ACC112 (cell line): ENCODE measurements around the gene UBE3B.

Experiments
- H2AFZ ChIP-seq: fragments of 200-600 bp; sonication (generic); one replicate; pipeline ENCODE4 v1.6.0; 2017; ENCODE audit warnings: antibody characterized with exemption, low read length; ENCODE audit not compliant: unreplicated experiment
- H3K27ac ChIP-seq: fragments of 200-600 bp; sonication (generic); 2 replicates; pipeline ENCODE4 v1.5.1; 2014; ENCODE audit warnings: low read depth, mild to moderate bottlenecking, antibody characterized with exemption, low read length, moderate library complexity
- H3K27me3 ChIP-seq: fragments of 200-600 bp; sonication (generic); 2 replicates; pipeline ENCODE4 v1.6.1; 2014; ENCODE audit warnings: mild to moderate bottlenecking, antibody characterized with exemption, low read length, moderate library complexity, mixed read lengths; ENCODE audit not compliant: insufficient read depth
- H3K36me3 ChIP-seq: fragments of 200-600 bp; sonication (generic); 2 replicates; pipeline ENCODE4 v1.6.1; 2016; ENCODE audit warnings: mild to moderate bottlenecking, antibody characterized with exemption, low read length, moderate library complexity, mixed read lengths; ENCODE audit not compliant: insufficient read depth
- H3K4me1 ChIP-seq: fragments of 200-600 bp; sonication (generic); one replicate; pipeline ENCODE4 v1.6.1; 2016; ENCODE audit warnings: low read length, mixed read lengths; ENCODE audit not compliant: insufficient read depth, unreplicated experiment, control insufficient read depth
- H3K4me3 ChIP-seq: fragments of 200-600 bp; sonication (generic); 2 replicates; pipeline ENCODE4 v1.5.1; 2014; ENCODE audit warnings: mild to moderate bottlenecking, low read depth, low read length
- H3K79me2 ChIP-seq: fragments of 200-600 bp; sonication (generic); one replicate; pipeline ENCODE4 v1.6.0; 2016; ENCODE audit warnings: low read length; ENCODE audit not compliant: control insufficient read depth, unreplicated experiment, insufficient read depth

UBE3B gene

DNA sequence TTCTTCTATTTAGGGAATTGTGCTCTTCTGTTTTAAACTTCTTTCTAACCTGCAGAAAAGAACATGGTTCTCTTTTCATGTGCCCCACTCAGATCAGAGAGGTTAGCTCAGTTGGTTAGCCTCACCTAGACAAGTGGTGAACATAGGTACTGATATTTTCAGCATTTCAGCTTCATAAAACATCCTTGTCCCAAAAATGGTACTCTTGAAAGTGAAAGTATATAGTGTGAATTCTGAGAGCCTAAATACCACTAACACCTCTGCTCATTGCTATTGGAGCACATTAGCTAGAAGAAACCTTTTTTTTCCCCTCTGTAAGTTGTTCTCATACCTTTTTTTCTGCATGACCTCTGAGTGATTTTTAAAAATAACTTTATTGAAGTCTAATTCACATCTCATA, 17.6 kb downstream of the UBE3B start:
- no peaks in the 10 kb centered on the region for H3K79me2 ChIP-seq
- H3K36me3 ChIP-seq = peaks cover 22% of the 10 kb centered on the region
- no peak overlapping the region for H3K4me3 ChIP-seq
- H3K27ac ChIP-seq = no peak overlapping the region
- no peak overlapping the region for H2AFZ ChIP-seq
- no peaks in the 10 kb centered on the region for H3K27me3 ChIP-seq
- H3K4me1 ChIP-seq = no peaks in the 10 kb centered on the region

DNA sequence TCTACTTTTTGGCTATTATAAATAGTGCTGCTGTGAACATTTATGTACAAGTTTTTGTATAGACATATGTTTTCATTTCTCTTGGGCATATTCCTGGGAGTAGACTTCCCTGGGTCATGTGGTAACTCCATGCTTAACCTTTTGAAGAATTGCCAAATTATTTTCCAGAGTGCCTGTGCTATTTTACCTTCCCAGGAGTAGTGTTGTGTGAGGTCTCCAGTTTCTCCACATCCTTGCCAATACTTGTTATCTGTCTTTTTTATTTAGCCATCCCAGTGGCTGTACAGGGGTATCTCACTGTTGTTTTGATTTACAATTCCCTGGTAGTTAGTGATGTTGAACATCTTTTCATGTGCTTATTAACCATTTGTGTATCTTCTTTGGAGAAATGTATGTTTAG, 18.9 kb downstream of the UBE3B start:
- no peaks in the 10 kb centered on the region for H3K4me1 ChIP-seq
- H3K36me3 ChIP-seq = peaks cover 18% of the 10 kb centered on the region
- no peak overlapping the region for H3K4me3 ChIP-seq
- no peaks in the 10 kb centered on the region for H3K79me2 ChIP-seq
- no peaks in the 10 kb centered on the region for H3K27me3 ChIP-seq
- no peak overlapping the region for H2AFZ ChIP-seq
- H3K27ac ChIP-seq = no peak overlapping the region

DNA sequence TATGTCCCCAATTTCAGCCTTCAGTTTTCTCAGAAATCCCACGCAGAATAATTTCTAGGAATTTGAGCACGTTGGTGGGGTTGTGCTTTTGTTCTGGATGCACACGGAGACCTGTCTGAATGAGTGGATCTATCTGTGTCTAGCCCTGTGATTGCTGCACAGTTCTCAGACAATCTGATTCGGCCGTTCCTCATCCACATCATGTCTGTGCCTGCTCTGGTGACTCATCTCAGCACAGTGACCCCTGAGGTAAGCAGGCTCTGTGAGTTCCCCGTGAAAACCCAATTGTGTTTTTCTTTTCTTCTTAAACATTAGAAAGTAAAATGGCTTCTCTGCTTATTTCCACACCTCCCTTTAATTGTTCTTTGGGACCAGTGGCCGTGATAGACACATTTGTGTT, 20.2 kb downstream of the UBE3B start:
- Histone ChIP-seq H3K27ac (no peak overlapping the region), H3K79me2 (no peaks in the 10 kb centered on the region), H3K36me3 (peaks cover 13% of the 10 kb centered on the region), H2AFZ (no peak overlapping the region), H3K27me3 (no peaks in the 10 kb centered on the region), H3K4me1 (no peaks in the 10 kb centered on the region), H3K4me3 (no peak overlapping the region)

DNA sequence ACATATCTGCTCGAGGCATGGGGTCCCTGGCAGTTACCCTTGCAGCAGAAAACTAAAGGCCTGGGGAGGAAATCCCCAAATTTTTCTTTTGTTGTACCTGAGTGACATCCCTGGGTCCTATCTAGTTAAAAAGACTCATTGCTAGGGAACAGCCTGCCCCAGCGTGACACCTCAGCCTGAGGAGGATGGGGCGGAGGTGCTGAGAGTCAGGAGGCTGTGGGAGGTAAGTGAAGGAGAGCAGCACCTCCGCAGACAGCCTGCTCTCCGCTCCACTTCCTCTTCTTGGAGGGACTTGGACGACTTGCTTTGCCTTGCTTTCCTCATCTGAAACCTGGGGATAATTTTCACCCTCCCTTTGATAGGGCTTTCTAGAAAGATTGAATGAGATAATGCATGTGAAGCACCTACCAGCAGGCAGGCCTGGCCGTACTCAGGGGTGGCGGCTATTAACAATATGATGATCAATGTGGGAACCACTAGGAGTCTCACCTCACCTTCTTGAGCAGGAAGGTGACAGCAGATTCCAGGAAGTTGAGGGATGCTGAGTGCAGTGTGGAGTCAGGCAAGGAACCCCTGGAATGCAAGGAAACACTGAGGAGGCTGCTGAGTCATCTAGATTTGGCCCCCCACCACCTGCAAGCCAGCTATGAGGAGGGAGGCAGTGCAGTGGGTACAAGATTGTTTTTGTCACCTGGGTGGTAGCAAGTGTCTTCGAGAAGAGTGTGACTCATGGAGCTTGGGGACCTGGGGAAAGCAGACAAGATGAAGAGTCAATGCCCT, 23.2 kb downstream of the UBE3B start:
- Histone ChIP-seq H3K4me3 (no peak overlapping the region), H3K79me2 (no peaks in the 10 kb centered on the region), H3K27ac (no peak overlapping the region), H3K27me3 (no peaks in the 10 kb centered on the region), H3K4me1 (no peaks in the 10 kb centered on the region), H3K36me3 (peaks cover 16% of the 10 kb centered on the region), H2AFZ (no peak overlapping the region)

DNA sequence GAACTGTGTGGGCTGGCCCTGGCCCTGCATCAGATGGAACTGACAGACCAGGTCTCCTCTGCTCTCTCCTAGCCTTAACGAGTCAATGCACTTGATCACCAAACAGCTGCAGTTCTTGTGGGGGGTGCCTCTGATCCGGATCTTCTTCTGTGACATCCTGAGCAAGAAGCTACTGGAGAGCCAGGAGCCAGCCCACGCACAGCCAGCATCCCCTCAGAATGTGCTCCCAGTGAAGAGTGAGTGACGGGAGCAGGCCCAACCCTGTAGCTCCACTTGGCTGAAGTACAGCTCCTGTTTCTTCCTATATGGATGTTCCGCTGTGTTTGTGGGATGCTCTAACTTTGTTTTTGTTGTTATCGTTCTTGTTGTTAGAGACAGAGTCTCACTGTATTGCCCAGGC, 23.9 kb downstream of the UBE3B start:
- Histone ChIP-seq H3K27ac (no peak overlapping the region), H2AFZ (no peak overlapping the region), H3K79me2 (no peaks in the 10 kb centered on the region), H3K27me3 (no peaks in the 10 kb centered on the region), H3K36me3 (peaks cover 13% of the 10 kb centered on the region), H3K4me1 (no peaks in the 10 kb centered on the region), H3K4me3 (no peak overlapping the region)

DNA sequence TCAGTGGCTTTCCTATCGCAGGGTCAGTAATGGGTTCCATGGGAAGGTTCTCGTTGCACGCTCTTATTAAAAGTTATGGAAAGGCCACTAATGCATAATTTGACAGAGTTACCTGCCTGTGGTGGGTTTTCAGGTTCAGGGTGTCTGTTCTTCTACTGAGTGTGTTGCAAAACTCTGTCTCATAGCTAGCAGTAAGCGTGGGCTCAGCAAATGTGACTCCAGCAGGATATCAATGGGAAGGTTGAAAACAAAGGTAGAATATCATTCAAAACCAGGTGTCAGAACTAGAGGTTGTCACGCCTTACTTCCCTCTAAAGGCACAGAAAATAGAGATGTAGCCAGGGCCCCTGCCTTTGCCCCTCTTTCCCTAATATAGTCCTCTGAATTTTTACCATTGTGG, 24.9 kb downstream of the UBE3B start:
- Histone ChIP-seq H3K4me1 (no peaks in the 10 kb centered on the region), H3K4me3 (no peak overlapping the region), H3K36me3 (peaks cover 17% of the 10 kb centered on the region), H3K27me3 (no peaks in the 10 kb centered on the region), H3K79me2 (no peaks in the 10 kb centered on the region), H3K27ac (no peak overlapping the region), H2AFZ (no peak overlapping the region)

DNA sequence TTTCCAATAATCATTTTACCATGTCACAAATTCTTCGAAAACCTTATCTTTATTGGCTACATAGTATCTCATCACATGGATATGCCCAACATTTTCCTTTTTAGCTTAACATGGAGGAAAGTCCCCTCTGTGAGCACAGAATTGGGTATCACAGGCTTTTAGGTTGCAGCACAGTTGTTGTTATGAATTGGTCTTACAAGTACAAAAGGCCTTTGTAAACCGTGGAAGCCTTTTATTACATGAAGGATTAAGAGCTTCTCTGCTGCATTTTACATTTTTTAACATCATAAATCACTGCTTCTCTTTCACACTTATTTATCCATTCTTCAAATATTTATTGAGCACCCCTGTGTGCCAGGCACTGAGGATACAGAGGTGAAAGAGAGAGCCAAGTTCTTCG, 26.2 kb downstream of the UBE3B start:
- no peaks in the 10 kb centered on the region for H3K27me3 ChIP-seq
- no peak overlapping the region for H2AFZ ChIP-seq
- H3K27ac ChIP-seq = no peak overlapping the region
- no peaks in the 10 kb centered on the region for H3K4me1 ChIP-seq
- H3K36me3 ChIP-seq = peaks cover 18% of the 10 kb centered on the region
- H3K79me2 ChIP-seq = no peaks in the 10 kb centered on the region
- H3K4me3 ChIP-seq = no peak overlapping the region

DNA sequence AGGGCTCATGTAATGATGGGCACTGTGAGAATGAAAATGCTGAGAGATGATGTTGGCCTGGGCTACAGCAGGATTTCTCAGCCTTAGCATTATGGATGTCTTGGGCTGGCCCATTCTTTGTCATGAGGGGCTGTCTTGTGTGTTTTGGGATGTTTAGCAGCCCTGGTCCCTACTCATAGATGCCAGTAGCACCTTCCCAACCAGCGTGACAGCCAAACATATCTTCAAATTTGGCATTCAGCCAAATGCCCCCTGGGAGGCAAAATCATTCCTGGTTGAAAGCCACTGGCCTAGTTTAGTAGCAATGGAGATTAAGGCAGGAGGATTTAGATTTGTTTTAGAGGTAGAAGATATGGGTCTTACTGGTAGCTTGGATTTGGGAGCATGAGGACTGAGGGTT, 26.6 kb downstream of the UBE3B start:
- Histone ChIP-seq H3K4me3 (no peak overlapping the region), H2AFZ (no peak overlapping the region), H3K79me2 (no peaks in the 10 kb centered on the region), H3K27me3 (no peaks in the 10 kb centered on the region), H3K36me3 (peaks cover 18% of the 10 kb centered on the region), H3K4me1 (no peaks in the 10 kb centered on the region), H3K27ac (no peak overlapping the region)

DNA sequence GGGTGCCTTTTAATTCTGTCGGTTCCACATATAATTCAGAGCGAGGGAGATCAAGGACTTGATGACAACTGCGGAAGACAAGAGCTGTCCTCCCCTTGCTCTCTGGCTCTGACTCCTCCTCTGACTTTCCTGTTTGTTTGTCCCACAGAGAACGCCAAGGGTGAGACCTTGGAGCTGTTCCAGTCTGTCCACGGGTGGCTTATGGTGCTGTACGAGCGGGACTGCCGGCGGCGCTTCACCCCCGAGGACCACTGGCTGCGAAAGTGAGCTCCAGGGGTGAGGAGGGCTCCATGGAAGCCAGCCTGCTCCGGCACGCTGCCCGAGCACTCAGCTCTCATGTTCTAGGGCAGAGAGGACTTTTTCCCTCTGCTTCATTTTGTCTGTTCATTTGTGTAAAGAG, 32.8 kb downstream of the UBE3B start:
- Histone ChIP-seq H3K4me1 (no peaks in the 10 kb centered on the region), H3K27ac (no peak overlapping the region), H3K4me3 (no peak overlapping the region), H2AFZ (no peak overlapping the region), H3K36me3 (peaks cover 17% of the 10 kb centered on the region), H3K27me3 (no peaks in the 10 kb centered on the region), H3K79me2 (no peaks in the 10 kb centered on the region)

DNA sequence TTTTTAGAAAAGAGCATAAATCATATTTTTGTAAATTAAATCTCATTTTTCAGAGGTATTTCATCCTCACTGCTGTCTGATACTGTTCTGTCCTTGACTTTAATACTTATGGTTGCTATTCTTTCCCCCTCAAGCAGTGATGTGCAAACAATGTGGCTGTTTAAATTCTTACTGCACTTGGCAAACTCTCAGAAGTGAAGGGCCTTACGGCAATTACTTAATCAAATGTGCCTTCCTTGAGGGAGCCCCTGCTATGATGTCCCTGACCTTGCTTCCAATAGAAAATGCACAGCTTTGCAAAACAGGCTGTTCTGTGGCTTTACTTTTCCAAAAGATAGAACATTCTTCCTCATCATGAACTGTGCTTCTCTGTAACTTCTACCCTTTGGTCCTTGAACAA, 35.2 kb downstream of the UBE3B start:
- Histone ChIP-seq H3K79me2 (no peaks in the 10 kb centered on the region), H3K4me3 (no peak overlapping the region), H2AFZ (no peak overlapping the region), H3K36me3 (peaks cover 19% of the 10 kb centered on the region), H3K27ac (no peak overlapping the region), H3K27me3 (no peaks in the 10 kb centered on the region), H3K4me1 (no peaks in the 10 kb centered on the region)

DNA sequence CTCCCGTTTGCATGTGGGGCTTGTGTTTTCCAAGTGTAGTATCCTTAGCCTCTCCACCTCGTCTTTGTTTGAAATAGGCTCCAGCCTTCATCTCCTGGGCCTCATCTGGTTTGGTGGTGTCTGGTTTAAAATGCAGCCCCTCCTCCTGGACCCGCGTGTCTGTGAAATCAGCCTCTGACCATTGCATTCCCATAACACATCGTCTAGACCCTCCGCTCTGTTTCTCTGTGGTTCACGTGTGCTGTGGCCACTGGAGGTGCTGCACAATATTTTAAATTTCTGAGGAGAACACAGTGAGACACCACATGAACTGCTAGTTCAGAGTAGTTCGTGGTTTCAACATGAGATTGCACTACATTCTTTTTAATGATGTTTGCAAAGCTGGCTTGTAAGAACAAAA, 35.6 kb downstream of the UBE3B start:
- Histone ChIP-seq H3K27me3 (no peaks in the 10 kb centered on the region), H3K27ac (no peak overlapping the region)

More for the DNA sequence above, 35.6 kb downstream of the UBE3B start:
- Histone ChIP-seq H3K79me2 (no peaks in the 10 kb centered on the region), H3K4me1 (peaks cover under 1% of the 10 kb centered on the region), H2AFZ (no peak overlapping the region), H3K36me3 (peaks cover 20% of the 10 kb centered on the region), H3K4me3 (no peak overlapping the region)
